Colonic mucosa (tissue), 4 donors: ENCODE measurements around the gene ADORA2A. TPM values are rescaled to one million over a fixed set of nuclear protein-coding genes. Genes with fewer than 3 reads are reported as not detected.

Source experiments
- DNase-seq: peaks from one replicate; pipeline ENCODE4 v3.0.0-alpha.2; 2020
- H3K27ac ChIP-seq: fragments of 200-600 bp; one replicate; pipeline ENCODE4 v1.8.0; 2021
- H3K27me3 ChIP-seq: fragments of 200-600 bp; one replicate; pipeline ENCODE4 v1.8.0; 2021
- H3K36me3 ChIP-seq: fragments of 200-600 bp; one replicate; pipeline ENCODE4 v1.8.0; 2021
- H3K4me1 ChIP-seq: fragments of 200-600 bp; one replicate; pipeline ENCODE4 v1.8.0; 2021; ENCODE audit warnings: mild to moderate bottlenecking
- H3K4me3 ChIP-seq: fragments of 200-600 bp; one replicate; pipeline ENCODE4 v1.8.0; 2021
- H3K9ac ChIP-seq, 2 donors: one replicate each; pipeline ENCODE4 v1.7.0; 2013; ENCODE audit warnings: control low read depth in 2 of 2, low read depth in 2 of 2, low read length in 2 of 2
- H3K9me3 ChIP-seq: fragments of 200-600 bp; one replicate; pipeline ENCODE4 v1.8.0; 2021
- CTCF ChIP-seq: fragments of 200-600 bp; IDR thresholded peaks from one replicate; pipeline ENCODE4 v1.8.0; 2022; ENCODE audit warnings: antibody characterized with exemption, mild to moderate bottlenecking
- intact Hi-C: fragments of 100-400 bp; cut with DNase I; formaldehyde crosslinking; loops from one replicate; pipeline ENCODE4 v1.14.1; 2022
- total RNA-seq, 2 donors: library from RNA; stranded (reverse); fragmentation: NEBNext Ultra II Directional in 1 of 2; extraction: Animal tissue kit (Norgen Biotek cat#: 25700) in 1 of 2; gene quantifications; one replicate each; pipeline ENCODE4 v1.2.1, GENCODE V29; 2021
- donor health status: healthy.
- donor health status: DM: no; HTN: no; CAD: no.
- donor health status: DM: no; HTN: no; CAD: no.

ADORA2A gene
- total RNA-seq, 2 donors from 2014 or later: 1.5 to 2.5 TPM

GRCh38 chr22:24412274-24412673 lies 15.1 kb upstream of the ADORA2A start:
- Histone ChIP-seq H3K4me1 (no peaks in the 10 kb centered on the region), H3K36me3 (no peaks in the 10 kb centered on the region), H3K4me3 (no peak overlapping the region), H3K9ac (no peak overlapping the region), H3K9me3 (no peaks in the 10 kb centered on the region), H3K27me3 (no peaks in the 10 kb centered on the region), H3K27ac (no peak overlapping the region)
- no peak for TF ChIP-seq CTCF
- no peak for DNase-seq
- intact Hi-C loops: no loop called here

- DNase-seq: no peak
- H3K4me1 ChIP-seq: no peaks in the 10 kb centered on the region
- no peaks in the 10 kb centered on the region for H3K9me3 ChIP-seq
- no peak overlapping the region for H3K4me3 ChIP-seq
- no peaks in the 10 kb centered on the region for H3K36me3 ChIP-seq
- no peak for TF ChIP-seq CTCF
- no peaks in the 10 kb centered on the region for H3K27me3 ChIP-seq
- no peak overlapping the region for H3K9ac ChIP-seq
- no peak overlapping the region for H3K27ac ChIP-seq
- intact Hi-C loops: no loop called here
These were observed 14.1 kb upstream of the ADORA2A start for GRCh38 chr22:24413271-24413670.

- Histone ChIP-seq H3K27me3 (no peaks in the 10 kb centered on the region), H3K9me3 (no peaks in the 10 kb centered on the region), H3K36me3 (no peaks in the 10 kb centered on the region), H3K4me3 (no peak overlapping the region), H3K27ac (no peak overlapping the region), H3K9ac (no peak overlapping the region), H3K4me1 (no peaks in the 10 kb centered on the region)
- no peak for DNase-seq
- TF ChIP-seq CTCF: no peak
- intact Hi-C loops: no loop called here
These were observed 13.5 kb upstream of the ADORA2A start for GRCh38 chr22:24413736-24414385.

GRCh38 chr22:24414523-24414922 lies 12.9 kb upstream of the ADORA2A start:
- Histone ChIP-seq H3K27me3 (no peaks in the 10 kb centered on the region), H3K4me1 (no peaks in the 10 kb centered on the region), H3K9me3 (no peaks in the 10 kb centered on the region), H3K4me3 (no peak overlapping the region), H3K36me3 (no peaks in the 10 kb centered on the region), H3K9ac (no peak overlapping the region), H3K27ac (no peak overlapping the region)
- intact Hi-C loops: no loop called here
- TF ChIP-seq CTCF: no peak
- no peak for DNase-seq

GRCh38 chr22:24414984-24415945 lies 12.1 kb upstream of the ADORA2A start:
- Histone ChIP-seq H3K4me1 (no peaks in the 10 kb centered on the region), H3K36me3 (no peaks in the 10 kb centered on the region), H3K9me3 (no peaks in the 10 kb centered on the region), H3K27ac (no peak overlapping the region), H3K9ac (no peak overlapping the region), H3K27me3 (no peaks in the 10 kb centered on the region), H3K4me3 (no peak overlapping the region)
- intact Hi-C loops: no loop called here
- no peak for TF ChIP-seq CTCF
- no peak for DNase-seq
